Astrocyte (in vitro differentiated cells and primary cell): ENCODE measurements around the gene KPNA3.

ENCODE experiments used
- CTCF ChIP-seq: IDR thresholded peaks from 2 replicates; pipeline ENCODE4 v1.5.1; 2011; ENCODE audit warnings: low read depth, mild to moderate bottlenecking, inconsistent platforms, low read length, moderate library complexity; ENCODE audit not compliant: insufficient read depth
- EZH2 ChIP-seq: IDR thresholded peaks from 2 replicates; pipeline ENCODE4 v1.6.1; 2012; ENCODE audit warnings: mild to moderate bottlenecking, low read length, inconsistent platforms; ENCODE audit not compliant: insufficient read depth

DNA sequence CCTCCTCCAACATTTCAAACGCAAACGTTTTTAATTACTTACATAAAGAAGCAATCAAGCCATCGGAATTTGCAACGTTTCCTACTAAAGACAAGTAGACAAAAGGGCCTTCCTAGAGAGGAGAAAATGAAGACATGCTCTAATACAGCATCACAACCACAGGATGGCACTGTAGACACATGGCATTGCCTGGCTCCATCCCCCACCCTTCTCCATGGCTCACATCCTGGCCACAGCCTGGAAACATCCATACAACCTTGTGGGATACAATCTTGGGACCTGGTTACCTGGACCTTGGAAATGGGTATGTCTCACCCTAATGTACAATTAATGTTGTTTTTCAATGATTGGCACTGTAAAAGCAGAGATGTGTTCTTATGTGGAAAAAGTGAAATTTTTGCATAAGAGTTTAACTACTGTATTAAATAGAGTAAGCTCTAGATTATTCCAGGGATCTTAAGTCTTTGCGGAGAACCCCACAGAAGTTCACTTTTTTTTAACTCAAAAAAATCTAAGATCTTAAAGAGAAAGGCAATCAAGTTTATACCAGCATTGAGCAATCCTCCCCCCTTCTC is 122.7 kb downstream of the KPNA3 start:
- TF ChIP-seq CTCF, result peak; percentile 75
- TF ChIP-seq EZH2, result no peak
